Fibroblast of lung (primary cell): ENCODE results near the gene EFNA2. TPM values are rescaled to one million over a fixed set of nuclear protein-coding genes. Genes with fewer than 3 reads are reported as not detected.

Experiments used
- DNase-seq, 2 donors: peaks; one replicate each; pipeline versions ENCODE4 v3.0.0 to v3.0.0-alpha.2; 2010; ENCODE audit warnings: low read depth in 2 of 2
- H2AFZ ChIP-seq: 2 replicates; pipeline ENCODE4 v1.5.1; 2012; ENCODE audit warnings: low read length, control low read depth, inconsistent platforms
- H3K27ac ChIP-seq: 2 replicates; pipeline ENCODE4 v1.5.1; 2011; ENCODE audit warnings: low read length, control low read depth; ENCODE audit not compliant: insufficient read depth
- H3K27me3 ChIP-seq: 2 replicates; pipeline ENCODE4 v1.5.1; 2011; ENCODE audit warnings: mild to moderate bottlenecking, low read length; ENCODE audit not compliant: control insufficient read depth, insufficient read depth
- H3K36me3 ChIP-seq: 2 replicates; pipeline ENCODE4 v1.5.1; 2011; ENCODE audit warnings: low read length; ENCODE audit not compliant: control insufficient read depth, insufficient read depth
- H3K4me1 ChIP-seq: 2 replicates; pipeline ENCODE4 v1.5.1; 2011; ENCODE audit warnings: low read length; ENCODE audit not compliant: control insufficient read depth, insufficient read depth; ENCODE audit errors: extremely low read depth
- H3K4me2 ChIP-seq: 2 replicates; pipeline ENCODE4 v1.5.1; 2011; ENCODE audit warnings: low read length, control low read depth; ENCODE audit not compliant: insufficient read depth; ENCODE audit errors: extremely low read depth
- H3K4me3 ChIP-seq, 4 experiments: fragments of 200-600 bp in 1 of 4; sonication (generic) in 1 of 4; replicated peaks in 1 of 4; 2 replicates each; pipeline ENCODE4 v1.5.1; 2011 to 2016; ENCODE audit warnings: low read length in 4 of 4, low read depth in 3 of 4, mild to moderate bottlenecking in 3 of 4, control low read depth in 2 of 4, inconsistent platforms in 1 of 4, mixed read lengths in 1 of 4; ENCODE audit not compliant: insufficient read depth in 1 of 4; ENCODE audit errors: control extremely low read depth in 1 of 4
- H3K79me2 ChIP-seq: 2 replicates; pipeline ENCODE4 v1.5.1; 2012; ENCODE audit warnings: mild to moderate bottlenecking, low read length, inconsistent platforms; ENCODE audit not compliant: control insufficient read depth, insufficient read depth
- H3K9ac ChIP-seq: 2 replicates; pipeline ENCODE4 v1.5.1; 2011; ENCODE audit warnings: mild to moderate bottlenecking, low read length, control low read depth; ENCODE audit not compliant: insufficient read depth
- H3K9me3 ChIP-seq: 2 replicates; pipeline ENCODE4 v1.5.1; 2012; ENCODE audit warnings: low read depth, low read length; ENCODE audit not compliant: control insufficient read depth, insufficient read depth
- H4K20me1 ChIP-seq: 2 replicates; pipeline ENCODE4 v1.5.1; 2011; ENCODE audit warnings: low read length; ENCODE audit not compliant: control insufficient read depth, insufficient read depth; ENCODE audit errors: extremely low read depth
- EZH2 ChIP-seq: IDR thresholded peaks from 2 replicates; pipeline ENCODE4 v1.5.1; 2012; ENCODE audit warnings: low read length, control low read depth, mild to moderate bottlenecking; ENCODE audit errors: missing control alignments
- polyA plus RNA-seq, 2 donors: library from polyadenylated mRNA; depleted of rRNA in 1 of 2; stranded (reverse) in 1 of 2; unstranded in 1 of 2; fragments of >200 nt; gene quantifications; 2 replicates each; pipeline ENCODE4 v1.2.1, GENCODE V29; 2011 to 2012; ENCODE audit warnings: missing spikeins in 1 of 2
- total RNA-seq: library from RNA; depleted of rRNA; stranded (reverse); fragments of >200 nt; gene quantifications from 2 replicates; pipeline ENCODE4 v1.2.1, GENCODE V29; 2014
- TF ChIP-seq, protein P1 (sequence below), 2 donors: IDR thresholded peaks in 1 of 2; conservative IDR thresholded peaks in 1 of 2; 1 replicate in 1 of 2; 2 replicates in 1 of 2; pipeline ENCODE4 v1.5.1; 2011 to 2012; ENCODE audit warnings: low read length in 2 of 2, control low read depth in 1 of 2, inconsistent platforms in 1 of 2, low read depth in 1 of 2, mild to moderate bottlenecking in 1 of 2

EFNA2 gene
- total and polyA plus RNA-seq, 2 donors (not counting 1 experiment from before 2014, with no cell fraction given): 0.17 TPM; not detected in 1

DNA sequence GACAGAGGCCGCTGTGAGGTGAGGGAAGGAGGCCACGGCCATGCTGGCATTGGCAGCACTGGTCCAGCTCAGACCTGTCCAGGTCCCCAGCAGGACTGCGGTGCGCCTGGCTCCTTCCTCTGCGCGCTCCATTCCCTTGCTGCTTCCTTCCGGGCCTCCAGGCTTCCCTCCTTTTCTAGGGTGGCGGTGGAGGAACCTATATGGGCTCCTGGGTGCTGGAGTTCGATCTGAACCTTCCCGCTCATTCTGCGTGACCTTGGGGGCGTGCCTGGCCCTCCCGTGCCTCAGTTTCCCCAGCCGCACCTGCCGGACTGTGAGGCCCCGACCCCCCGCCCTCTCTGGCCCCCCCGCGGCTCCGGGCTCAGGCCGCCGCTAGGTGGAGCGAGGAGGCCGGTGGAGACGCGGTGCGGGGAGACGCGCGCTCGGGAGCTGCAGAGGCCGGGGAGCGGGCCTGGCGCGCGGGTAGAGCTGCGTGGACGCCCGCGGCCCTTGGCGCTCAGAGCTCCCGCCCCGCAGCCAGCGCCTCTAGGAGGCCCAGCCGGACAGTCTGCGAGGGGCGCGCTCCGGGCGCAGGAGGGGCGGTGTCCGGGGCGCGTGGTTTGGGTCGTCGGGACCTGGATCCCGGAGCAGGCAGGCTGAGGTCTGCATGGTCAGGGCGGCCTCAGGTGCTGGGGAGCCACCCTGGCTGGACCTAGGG is 29.9 kb downstream of the EFNA2 start:
- H3K36me3 ChIP-seq: no peaks in the 10 kb centered on the region
- H3K4me2 ChIP-seq: peak overlapping the region; percentile 64
- H3K4me3 ChIP-seq: peak overlapping the region in 1 of 4 experiments; percentile 30
- no peak overlapping the region for H3K9ac ChIP-seq
- H3K4me1 ChIP-seq: no peaks in the 10 kb centered on the region
- no peak overlapping the region for H2AFZ ChIP-seq
- H3K9me3 ChIP-seq: no peaks in the 10 kb centered on the region
- DNase-seq: peak; percentile 40 to 50
- H4K20me1 ChIP-seq: no peaks in the 10 kb centered on the region
- no peaks in the 10 kb centered on the region for H3K79me2 ChIP-seq
- peaks cover 19% of the 10 kb centered on the region for H3K27me3 ChIP-seq
- H3K27ac ChIP-seq: no peak overlapping the region
- no peak for TF ChIP-seq EZH2
- TF ChIP-seq, protein P1, sequence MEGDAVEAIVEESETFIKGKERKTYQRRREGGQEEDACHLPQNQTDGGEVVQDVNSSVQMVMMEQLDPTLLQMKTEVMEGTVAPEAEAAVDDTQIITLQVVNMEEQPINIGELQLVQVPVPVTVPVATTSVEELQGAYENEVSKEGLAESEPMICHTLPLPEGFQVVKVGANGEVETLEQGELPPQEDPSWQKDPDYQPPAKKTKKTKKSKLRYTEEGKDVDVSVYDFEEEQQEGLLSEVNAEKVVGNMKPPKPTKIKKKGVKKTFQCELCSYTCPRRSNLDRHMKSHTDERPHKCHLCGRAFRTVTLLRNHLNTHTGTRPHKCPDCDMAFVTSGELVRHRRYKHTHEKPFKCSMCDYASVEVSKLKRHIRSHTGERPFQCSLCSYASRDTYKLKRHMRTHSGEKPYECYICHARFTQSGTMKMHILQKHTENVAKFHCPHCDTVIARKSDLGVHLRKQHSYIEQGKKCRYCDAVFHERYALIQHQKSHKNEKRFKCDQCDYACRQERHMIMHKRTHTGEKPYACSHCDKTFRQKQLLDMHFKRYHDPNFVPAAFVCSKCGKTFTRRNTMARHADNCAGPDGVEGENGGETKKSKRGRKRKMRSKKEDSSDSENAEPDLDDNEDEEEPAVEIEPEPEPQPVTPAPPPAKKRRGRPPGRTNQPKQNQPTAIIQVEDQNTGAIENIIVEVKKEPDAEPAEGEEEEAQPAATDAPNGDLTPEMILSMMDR (conservative IDR thresholded peaks at IDR 0.05 in 1 of 2, IDR thresholded peaks at IDR 0.05 in 1 of 2; ENCODE audit: low read depth in 1 of 2, low read length in 2 of 2): peak; percentile 28 to 58

DNA sequence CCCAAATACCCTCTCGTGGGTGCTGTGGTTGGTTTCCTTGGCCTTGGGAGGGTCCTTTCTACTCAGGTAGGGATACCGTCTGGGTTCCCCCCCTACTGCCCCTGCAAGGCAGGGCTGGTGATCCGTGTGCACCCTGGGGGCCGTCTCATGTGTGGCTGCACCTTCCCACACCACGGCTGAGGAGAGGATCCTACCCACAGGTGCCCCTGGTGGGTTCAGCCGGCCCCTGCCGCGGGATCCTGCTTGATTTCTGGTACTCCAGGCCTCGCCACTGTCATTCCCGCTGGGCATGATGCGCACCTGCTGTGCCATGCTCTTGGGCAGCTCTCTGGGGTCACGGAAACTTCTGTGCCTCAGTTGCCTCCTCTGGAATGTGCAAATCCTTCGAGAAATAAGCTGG is 30.8 kb downstream of the EFNA2 start:
- Histone ChIP-seq H3K9ac (no peak overlapping the region), H4K20me1 (no peaks in the 10 kb centered on the region), H3K4me3 (no peak overlapping the region), H3K27ac (no peak overlapping the region), H3K4me1 (no peaks in the 10 kb centered on the region), H3K27me3 (peaks cover 19% of the 10 kb centered on the region), H3K79me2 (no peaks in the 10 kb centered on the region), H2AFZ (no peak overlapping the region), H3K36me3 (no peaks in the 10 kb centered on the region), H3K4me2 (no peak overlapping the region), H3K9me3 (no peaks in the 10 kb centered on the region)
- no peak for DNase-seq
- TF ChIP-seq, protein P1 (conservative IDR thresholded peaks at IDR 0.05 in 1 of 2, IDR thresholded peaks at IDR 0.05 in 1 of 2; ENCODE audit: low read depth in 1 of 2, low read length in 2 of 2): no peak

DNA sequence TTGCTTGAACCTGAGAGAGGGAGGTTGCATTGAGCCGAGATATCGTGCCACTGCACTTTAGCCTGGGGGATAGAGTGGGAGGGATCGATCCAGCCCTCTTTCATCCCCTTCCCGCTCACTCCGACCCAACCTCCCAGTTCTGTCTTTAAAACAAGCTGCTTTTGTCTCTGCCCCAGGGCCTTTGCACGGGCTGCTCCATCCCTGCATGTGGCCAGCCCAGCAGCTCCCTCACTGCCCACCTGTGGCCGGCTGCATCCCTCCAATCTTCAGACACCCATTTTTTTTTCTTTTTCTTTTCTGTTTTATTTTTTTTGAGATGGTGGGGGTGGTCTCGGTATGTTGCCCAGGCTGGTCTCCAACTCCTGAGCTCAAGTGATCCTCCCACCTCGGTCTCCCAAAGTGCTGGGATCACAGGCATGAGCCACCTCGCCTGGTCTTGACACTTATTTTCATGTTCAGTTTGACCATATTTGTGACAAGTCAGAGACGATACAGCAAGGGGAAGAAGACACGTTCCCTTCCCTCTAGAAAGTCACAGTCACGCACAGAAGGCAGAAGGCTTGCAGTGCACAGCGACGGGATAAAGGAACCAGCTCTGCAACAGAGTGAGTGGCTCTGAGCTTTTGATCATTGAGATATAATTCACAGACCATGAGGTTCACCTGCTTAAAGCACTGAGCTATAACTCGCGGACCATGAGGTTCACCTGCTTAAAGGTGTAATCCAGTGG is 31.8 kb downstream of the EFNA2 start:
- no peak overlapping the region for H3K4me3 ChIP-seq
- H3K9ac ChIP-seq: no peak overlapping the region
- no peak overlapping the region for H3K27ac ChIP-seq
- no peaks in the 10 kb centered on the region for H3K36me3 ChIP-seq
- H3K4me1 ChIP-seq: no peaks in the 10 kb centered on the region
- TF ChIP-seq, protein P1 (conservative IDR thresholded peaks at IDR 0.05 in 1 of 2, IDR thresholded peaks at IDR 0.05 in 1 of 2; ENCODE audit: low read depth in 1 of 2, low read length in 2 of 2): no peak
- TF ChIP-seq EZH2: no peak
- no peak overlapping the region for H2AFZ ChIP-seq
- no peak overlapping the region for H3K4me2 ChIP-seq
- H3K27me3 ChIP-seq: peaks cover 19% of the 10 kb centered on the region
- no peaks in the 10 kb centered on the region for H3K79me2 ChIP-seq
- no peaks in the 10 kb centered on the region for H4K20me1 ChIP-seq
- H3K9me3 ChIP-seq: no peaks in the 10 kb centered on the region
- DNase-seq: no peak
